ENCODE measurements around the gene ZBTB21.

The ZBTB21 gene

DNA sequence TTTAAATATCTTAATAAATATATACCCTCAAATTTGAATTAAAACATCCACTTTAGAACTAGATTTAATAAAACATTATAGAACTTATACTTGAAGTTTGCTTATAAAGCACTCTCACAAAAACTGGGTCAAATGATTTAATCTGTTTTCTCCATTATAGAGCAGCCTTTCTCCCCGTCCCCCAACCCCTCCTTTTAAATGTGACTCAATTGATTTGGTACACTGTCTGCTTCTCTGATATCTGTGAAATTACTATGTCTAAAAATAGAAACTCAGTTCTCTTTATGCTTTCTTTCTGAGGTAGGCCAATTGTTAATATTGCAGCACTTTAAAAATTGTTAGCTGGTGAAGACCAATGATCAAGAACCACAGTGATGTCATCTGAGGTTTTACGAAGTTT, 6.9 kb upstream of the ZBTB21 start:
- ChIA-PET CTCF (interaction anchor here (2.2 to 2.5 kb wide), 2 partner anchors 101 to 200 kb away, joined by 7 read pairs; no protein-coding TSS in a partner anchor), POLR2A (no interaction called here)
- TF ChIP-seq, protein P1, sequence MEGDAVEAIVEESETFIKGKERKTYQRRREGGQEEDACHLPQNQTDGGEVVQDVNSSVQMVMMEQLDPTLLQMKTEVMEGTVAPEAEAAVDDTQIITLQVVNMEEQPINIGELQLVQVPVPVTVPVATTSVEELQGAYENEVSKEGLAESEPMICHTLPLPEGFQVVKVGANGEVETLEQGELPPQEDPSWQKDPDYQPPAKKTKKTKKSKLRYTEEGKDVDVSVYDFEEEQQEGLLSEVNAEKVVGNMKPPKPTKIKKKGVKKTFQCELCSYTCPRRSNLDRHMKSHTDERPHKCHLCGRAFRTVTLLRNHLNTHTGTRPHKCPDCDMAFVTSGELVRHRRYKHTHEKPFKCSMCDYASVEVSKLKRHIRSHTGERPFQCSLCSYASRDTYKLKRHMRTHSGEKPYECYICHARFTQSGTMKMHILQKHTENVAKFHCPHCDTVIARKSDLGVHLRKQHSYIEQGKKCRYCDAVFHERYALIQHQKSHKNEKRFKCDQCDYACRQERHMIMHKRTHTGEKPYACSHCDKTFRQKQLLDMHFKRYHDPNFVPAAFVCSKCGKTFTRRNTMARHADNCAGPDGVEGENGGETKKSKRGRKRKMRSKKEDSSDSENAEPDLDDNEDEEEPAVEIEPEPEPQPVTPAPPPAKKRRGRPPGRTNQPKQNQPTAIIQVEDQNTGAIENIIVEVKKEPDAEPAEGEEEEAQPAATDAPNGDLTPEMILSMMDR (IDR thresholded peaks at IDR 0.05; ENCODE audit: control extremely low read depth, extremely low read depth, low read depth, missing control alignments) = no peak
- no peak for DNase-seq (ENCODE audit: extremely low spot score)

DNA sequence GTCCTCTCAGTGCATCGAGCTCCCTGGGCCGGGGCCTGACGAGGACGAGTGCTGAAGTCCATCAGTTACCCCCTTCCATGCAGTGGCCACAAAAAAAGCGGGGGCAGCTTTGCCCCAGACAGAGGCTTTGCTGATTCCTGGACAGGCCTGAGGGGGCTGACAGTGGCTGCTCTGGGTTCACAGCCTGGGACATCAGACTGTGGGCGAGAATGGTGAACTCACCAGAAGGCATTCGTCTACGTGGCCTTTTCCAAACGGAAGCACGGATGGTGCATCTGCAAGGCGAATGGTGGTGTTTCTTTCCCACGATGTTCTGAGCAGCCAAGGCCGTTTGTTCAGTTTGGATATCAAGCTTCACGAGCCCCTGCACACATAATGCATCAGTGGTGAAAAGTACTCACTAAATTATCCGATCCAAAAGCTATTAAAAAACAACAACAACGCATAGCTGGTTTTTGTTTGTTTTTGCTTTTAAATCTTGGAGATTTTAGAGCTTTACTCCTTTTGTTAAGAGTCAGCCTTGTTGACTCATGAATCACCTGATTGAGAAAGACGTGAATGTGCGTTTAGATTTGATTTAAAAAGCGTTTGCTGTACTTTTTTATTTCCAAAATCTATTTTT, 6.3 kb upstream of the ZBTB21 start:
- TF ChIP-seq, protein P1 (IDR thresholded peaks at IDR 0.05; ENCODE audit: control extremely low read depth, extremely low read depth, low read depth, missing control alignments) = no peak
- POLR2A ChIA-PET = no interaction called here
- DNase-seq (ENCODE audit: extremely low spot score) = no peak
- CTCF ChIA-PET = interaction anchor here (1.0 to 2.5 kb wide), 3 partner anchors 9 to 200 kb away, joined by 3 to 7 read pairs (median 7); no protein-coding TSS in a partner anchor

DNA sequence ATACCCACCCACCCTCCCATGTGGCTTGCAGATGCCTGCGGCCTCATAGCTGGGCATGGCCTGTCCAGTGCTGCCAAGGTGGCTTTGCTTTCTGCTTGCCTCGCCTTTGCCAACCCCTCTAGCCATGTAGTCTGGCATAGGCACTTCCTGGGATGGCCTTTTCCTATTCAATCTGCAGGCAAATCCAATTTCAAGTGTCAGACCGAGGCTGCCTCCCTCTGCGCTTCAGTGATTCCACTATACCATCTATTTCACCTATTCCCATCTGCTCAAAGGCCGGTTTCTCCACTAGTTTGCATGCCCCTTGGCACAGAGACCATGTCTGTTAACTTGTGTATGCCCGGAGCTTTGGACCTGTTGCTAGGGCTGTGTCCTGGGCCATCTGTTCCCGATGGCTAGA, 3.8 kb upstream of the ZBTB21 start:
- ChIA-PET POLR2A (no interaction called here), CTCF (no interaction called here)

DNA sequence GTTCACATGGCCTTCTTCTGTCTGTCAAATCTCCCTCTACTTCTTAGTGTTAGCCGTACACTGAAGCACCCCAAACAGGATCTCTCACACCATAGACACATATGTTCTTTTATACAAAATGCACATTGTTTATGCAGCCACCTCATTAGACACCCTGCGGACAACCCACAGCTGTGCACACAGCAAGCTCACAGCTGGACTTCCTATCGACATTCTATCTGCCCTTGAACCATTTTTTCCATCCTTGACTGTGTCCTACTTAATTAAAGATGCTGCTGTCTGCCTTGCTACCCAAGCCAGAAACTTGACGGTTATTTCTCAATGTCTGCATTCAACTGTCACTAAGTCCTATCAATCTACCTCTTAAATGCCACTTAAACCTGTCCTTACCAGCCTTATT, 3.2 kb upstream of the ZBTB21 start:
- ChIA-PET POLR2A (no interaction called here), CTCF (interaction anchor here (1.1 kb wide), 1 partner anchor 11 kb away, joined by 3 read pairs; no protein-coding TSS in a partner anchor)
- DNase-seq (ENCODE audit: extremely low spot score) = no peak
- TF ChIP-seq, protein P1 (IDR thresholded peaks at IDR 0.05; ENCODE audit: control extremely low read depth, extremely low read depth, low read depth, missing control alignments) = no peak

More for the DNA sequence above, 3.8 kb upstream of the ZBTB21 start:
- no peak for DNase-seq (ENCODE audit: extremely low spot score)
- TF ChIP-seq, protein P1 (IDR thresholded peaks at IDR 0.05; ENCODE audit: control extremely low read depth, extremely low read depth, low read depth, missing control alignments) = no peak

DNA sequence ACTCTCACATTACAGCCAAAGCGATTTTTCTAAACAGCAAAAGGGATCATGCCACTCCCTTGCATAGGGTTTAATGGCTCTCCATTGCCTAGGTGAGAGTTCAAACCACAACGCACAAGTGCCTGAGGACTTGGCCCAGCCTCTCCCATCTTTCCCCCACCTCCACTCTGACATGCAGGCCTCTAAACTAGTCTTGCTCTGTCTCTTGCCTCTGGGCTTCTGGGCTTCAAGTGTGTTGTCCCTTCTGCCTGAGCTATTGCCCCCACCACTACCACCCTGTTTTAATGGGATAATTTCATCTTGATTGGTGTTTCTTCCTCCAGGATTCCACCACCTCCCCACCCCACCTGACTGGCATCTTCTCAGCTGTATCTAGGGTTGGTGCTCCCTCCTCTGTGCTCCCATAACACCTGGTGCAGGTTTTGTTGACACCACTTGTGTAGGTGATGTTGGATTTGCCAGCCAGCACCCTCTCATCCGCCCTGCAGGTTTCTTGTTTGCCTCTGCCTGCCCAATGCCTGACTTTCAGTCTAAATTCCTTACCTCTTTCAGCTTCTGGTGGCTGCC, 2.7 kb upstream of the ZBTB21 start:
- TF ChIP-seq, protein P1 (IDR thresholded peaks at IDR 0.05; ENCODE audit: control extremely low read depth, extremely low read depth, low read depth, missing control alignments) = no peak
- POLR2A ChIA-PET = no interaction called here
- CTCF ChIA-PET = interaction anchor here (1.1 kb wide), 1 partner anchor 10 kb away, joined by 3 read pairs; no protein-coding TSS in a partner anchor
- no peak for DNase-seq (ENCODE audit: extremely low spot score)

DNA sequence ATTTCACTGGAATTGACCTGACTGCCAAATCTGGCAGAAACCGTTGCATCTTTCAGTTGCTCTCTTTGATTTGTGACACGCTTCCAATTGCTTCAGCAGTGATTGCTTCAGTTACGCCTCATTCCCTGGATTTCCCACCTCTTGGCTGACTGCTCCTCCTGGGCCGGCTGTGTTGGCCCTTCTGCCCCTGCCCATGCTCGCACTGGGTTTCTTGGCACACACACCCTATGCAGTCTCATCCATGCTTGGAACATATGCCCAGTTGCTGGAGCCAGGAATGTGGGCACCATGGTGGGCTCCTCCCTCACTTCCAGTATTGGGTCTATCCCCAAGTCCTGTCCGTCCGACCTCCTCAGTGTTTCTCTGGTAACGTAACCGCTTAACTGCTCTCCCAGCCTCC, 2.2 kb upstream of the ZBTB21 start:
- DNase-seq (ENCODE audit: extremely low spot score) = no peak
- TF ChIP-seq, protein P1 (IDR thresholded peaks at IDR 0.05; ENCODE audit: control extremely low read depth, extremely low read depth, low read depth, missing control alignments) = no peak
- ChIA-PET POLR2A (no interaction called here), CTCF (interaction anchor here (1.1 kb wide), 1 partner anchor 10 kb away, joined by 3 read pairs; no protein-coding TSS in a partner anchor)
